ENCODE results near the gene ASPG. TPM values are rescaled to one million over a fixed set of nuclear protein-coding genes. Genes with fewer than 3 reads are reported as not detected.

Gene ASPG
- total RNA-seq, 1 donor from 2014 or later, result 44.1 TPM

GRCh38 chr14:104162495-104162894 lies 77.0 kb downstream of the ASPG start:
- DNase-seq (no peak), ATAC-seq (ENCODE audit: poor library complexity) (no peak)
- intact Hi-C loops (cut with DNase I), result no loop called here

- intact Hi-C loops (cut with DNase I), result no loop called here
- ATAC-seq (ENCODE audit: poor library complexity), result no peak
- no peak for DNase-seq
These were observed 78.0 kb downstream of the ASPG start for GRCh38 chr14:104163541-104163940.

- ATAC-seq (ENCODE audit: poor library complexity), result no peak
- DNase-seq, result no peak
- intact Hi-C loops (cut with DNase I), result no loop called here
These were observed 78.5 kb downstream of the ASPG start for GRCh38 chr14:104164041-104164440.

GRCh38 chr14:104164512-104164911 lies 79.0 kb downstream of the ASPG start:
- ATAC-seq (ENCODE audit: poor library complexity) (no peak), DNase-seq (no peak)
- intact Hi-C loops (cut with DNase I), result no loop called here

Small RNA genes within 50 kb of the gene (microRNA-seq; reads per million reads assigned to microRNA genes)
- not detected for gene MIR203A
- gene MIR203B, result not detected

Other genes starting within 250 kb of the ASPG start
- gene PPP1R13B, start 238.1 kb upstream of the ASPG start, total RNA-seq, result 107 TPM
- 2.7 TPM for gene TDRD9, start 157.2 kb upstream of the ASPG start, total RNA-seq
- gene RD3L, start 143.2 kb upstream of the ASPG start, total RNA-seq, result 26.4 TPM
- gene KIF26A, start 52.9 kb downstream of the ASPG start, total RNA-seq, result 6.3 TPM

Data from Right ventricle myocardium superior (tissue), 1 donor.